ENCODE results near the gene TRRAP. TPM values are rescaled to one million over a fixed set of nuclear protein-coding genes. Genes with fewer than 3 reads are reported as not detected.
A peak's percentile ranks its signal among the peaks of the same experiment; 100 is the strongest.
"Not testable (repeated sequence)": the region's sequence is repeated elsewhere in the genome, so short reads cannot be mapped to it uniquely, and the experiment has no call there.

TRRAP gene
- total and polyA plus RNA-seq, 8 donors = 4.3 to 38.0 (median 15.7) TPM

- DNase-seq = no peak
- peaks cover 0 to 40% (median 0%) of the 10 kb centered on the region in 3 donors for H3K27me3 ChIP-seq
- intact Hi-C loops (cut with DNase I; ENCODE audit: low total_unique reads) = loop anchor here (5.0 kb wide), 1 partner anchor 408 kb away; no protein-coding TSS in a partner anchor
- H3K4me1 ChIP-seq = peaks cover 0 to 7% (median 4%) of the 10 kb centered on the region in 4 donors
- H3K27ac ChIP-seq = no peak overlapping the region
- WGBS, 5 donors = 64 to 80% (median 73%) methylated on average over 8 to 11 of the region's 11 CpGs
- no peak for TF ChIP-seq EP300 (IDR thresholded peaks at IDR 0.05)
- TF ChIP-seq CTCF (IDR thresholded peaks at IDR 0.05) = no peak
- no peak for TF ChIP-seq POLR2A (IDR thresholded peaks at IDR 0.05)
- no peak overlapping the region for H3K4me3 ChIP-seq
- H3K36me3 ChIP-seq = no peaks in the 10 kb centered on the region
- H3K9me3 ChIP-seq = no peaks in the 10 kb centered on the region
Measured at GRCh38 chr7:98840096-98840495, 38.2 kb upstream of the TRRAP start.

- TF ChIP-seq CTCF (IDR thresholded peaks at IDR 0.05) = no peak
- TF ChIP-seq POLR2AphosphoS5 (IDR thresholded peaks at IDR 0.05) = no peak
- no peak for TF ChIP-seq EP300 (IDR thresholded peaks at IDR 0.05)
- no peak for TF ChIP-seq POLR2A (IDR thresholded peaks at IDR 0.05)
- no peak overlapping the region for H3K4me3 ChIP-seq
Measured at GRCh38 chr7:98840722-98841121, 37.6 kb upstream of the TRRAP start.

GRCh38 chr7:98841179-98841997 is 36.9 kb upstream of the TRRAP start:
- Histone ChIP-seq H3K36me3 (no peaks in the 10 kb centered on the region), H3K27me3 (peaks cover 0 to 37% (median 0%) of the 10 kb centered on the region in 3 donors), H3K9me3 (no peaks in the 10 kb centered on the region), H3K4me1 (peaks cover 0 to 7% (median 4%) of the 10 kb centered on the region in 4 donors), H3K27ac (peak overlapping the region in 1 of 5 donors; percentile 42), H3K4me3 (no peak overlapping the region)
- peak; percentile 73 to 78 for DNase-seq
- intact Hi-C loops (cut with DNase I; ENCODE audit: low total_unique reads) = loop anchor here (5.0 kb wide), 1 partner anchor 409 kb away; no protein-coding TSS in a partner anchor
- WGBS, 5 donors = 35 to 44% (median 40%) methylated on average over 10 to 11 of the region's 11 CpGs
- TF ChIP-seq CTCF (IDR thresholded peaks at IDR 0.05) (peak in 5 of 7 experiments; percentile 91 to 98 (median 92)), EP300 (IDR thresholded peaks at IDR 0.05) (no peak)

More at GRCh38 chr7:98840722-98841121, 37.6 kb upstream of the TRRAP start:
- WGBS, 5 donors = 37 to 61% (median 50%) methylated on average over 4 of the region's 4 CpGs
- Histone ChIP-seq H3K4me1 (peaks cover 0 to 7% (median 4%) of the 10 kb centered on the region in 4 donors), H3K9me3 (no peaks in the 10 kb centered on the region), H3K36me3 (no peaks in the 10 kb centered on the region), H3K27me3 (peaks cover 0 to 40% (median 0%) of the 10 kb centered on the region in 3 donors), H3K27ac (peak overlapping the region in 1 of 5 donors; percentile 42)
- intact Hi-C loops (cut with DNase I; ENCODE audit: low total_unique reads) = loop anchor here (5.0 kb wide), 1 partner anchor 408 kb away; no protein-coding TSS in a partner anchor
- no peak for DNase-seq

- H3K4me1 ChIP-seq, H3K27ac ChIP-seq, H3K9me3 ChIP-seq, DNase-seq, H3K4me3 ChIP-seq, H3K36me3 ChIP-seq: not testable (repeated sequence)
- WGBS, 5 donors = 74 to 85% (median 77%) methylated on average over 2 of the region's 2 CpGs
- intact Hi-C loops (cut with DNase I; ENCODE audit: low total_unique reads) = loop anchor here (5.0 kb wide), 1 partner anchor 410 kb away; no protein-coding TSS in a partner anchor
- H3K27me3 ChIP-seq = peaks cover 0 to 26% (median 0%) of the 10 kb centered on the region in 3 donors
Measured at GRCh38 chr7:98842552-98842951, 35.8 kb upstream of the TRRAP start.
